ENCODE data around the gene NPHS2.

Gene NPHS2

GRCh38 chr1:179575497-179576314 lies at the start of gene NPHS2:
TSS of gene NPHS2 (minus strand) at chr1:179575948. CDS start at chr1:179575864, 84 bp downstream.
- DNase-seq (ENCODE audit: low read depth in 2 of 3, low spot score in 2 of 3) = no peak

- DNase-seq (ENCODE audit: low read depth in 2 of 3, low spot score in 2 of 3) = no peak
Measured at GRCh38 chr1:179612361-179612760, 36.6 kb upstream of the NPHS2 start.

GRCh38 chr1:179601093-179601492 lies 25.3 kb upstream of the NPHS2 start:
- DNase-seq (ENCODE audit: low read depth in 2 of 3, low spot score in 2 of 3) = no peak

- DNase-seq (ENCODE audit: low read depth in 2 of 3, low spot score in 2 of 3) = no peak
Measured at GRCh38 chr1:179599623-179600249, 24.0 kb upstream of the NPHS2 start.

- no peak for DNase-seq (ENCODE audit: low read depth in 2 of 3, low spot score in 2 of 3)
Measured at GRCh38 chr1:179598631-179599030, 22.9 kb upstream of the NPHS2 start.

GRCh38 chr1:179591592-179592580 lies 16.1 kb upstream of the NPHS2 start, which contains the start of gene TDRD5:
TSS of gene TDRD5 (plus strand) at chr1:179591832. CDS start at chr1:179592616, 784 bp downstream.
- DNase-seq (ENCODE audit: low read depth in 2 of 3, low spot score in 2 of 3) = no peak

- DNase-seq (ENCODE audit: low read depth in 2 of 3, low spot score in 2 of 3) = no peak
Measured at GRCh38 chr1:179591253-179591591, 15.5 kb upstream of the NPHS2 start.

GRCh38 chr1:179590671-179591070 lies 14.9 kb upstream of the NPHS2 start:
- DNase-seq (ENCODE audit: low read depth in 2 of 3, low spot score in 2 of 3) = no peak

GRCh38 chr1:179589509-179589908 lies 13.8 kb upstream of the NPHS2 start:
- no peak for DNase-seq (ENCODE audit: low read depth in 2 of 3, low spot score in 2 of 3)

GRCh38 chr1:179588425-179589024 lies 12.8 kb upstream of the NPHS2 start:
- no peak for DNase-seq (ENCODE audit: low read depth in 2 of 3, low spot score in 2 of 3)

GRCh38 chr1:179587336-179587735 lies 11.6 kb upstream of the NPHS2 start:
- DNase-seq (ENCODE audit: low read depth in 2 of 3, low spot score in 2 of 3) = no peak

- no peak for DNase-seq (ENCODE audit: low read depth in 2 of 3, low spot score in 2 of 3)
Measured at GRCh38 chr1:179586107-179586823, 10.5 kb upstream of the NPHS2 start.

- no peak for DNase-seq (ENCODE audit: low read depth in 2 of 3, low spot score in 2 of 3)
Measured at GRCh38 chr1:179583771-179584320, 8.1 kb upstream of the NPHS2 start.

GRCh38 chr1:179576509-179576908 lies 761 bp upstream of the NPHS2 start:
- DNase-seq (ENCODE audit: low read depth in 2 of 3, low spot score in 2 of 3) = no peak

GRCh38 chr1:179558078-179558477 lies 17.7 kb downstream of the NPHS2 start:
- DNase-seq (ENCODE audit: low read depth in 2 of 3, low spot score in 2 of 3) = no peak

GRCh38 chr1:179554427-179554826 lies 21.3 kb downstream of the NPHS2 start:
- no peak for DNase-seq (ENCODE audit: low read depth in 2 of 3, low spot score in 2 of 3)

- no peak for DNase-seq (ENCODE audit: low read depth in 2 of 3, low spot score in 2 of 3)
Measured at GRCh38 chr1:179550746-179551682, 24.7 kb downstream of the NPHS2 start.

- DNase-seq (ENCODE audit: low read depth in 2 of 3, low spot score in 2 of 3) = no peak
Measured at GRCh38 chr1:179549368-179549700, 26.4 kb downstream of the NPHS2 start.
